Inflammatory macrophage treated with lipopolysaccharide for 1 hour (primary cell): ENCODE results near the gene HSCB.
"Not testable (repeated sequence)": the region's sequence is repeated elsewhere in the genome, so short reads cannot be mapped to it uniquely, and the experiment has no call there.

ENCODE experiments used
- DNase-seq, 2 donors: peaks; one replicate each; pipeline ENCODE4 v3.0.0-alpha.2; 2020 to 2022

HSCB gene

DNA sequence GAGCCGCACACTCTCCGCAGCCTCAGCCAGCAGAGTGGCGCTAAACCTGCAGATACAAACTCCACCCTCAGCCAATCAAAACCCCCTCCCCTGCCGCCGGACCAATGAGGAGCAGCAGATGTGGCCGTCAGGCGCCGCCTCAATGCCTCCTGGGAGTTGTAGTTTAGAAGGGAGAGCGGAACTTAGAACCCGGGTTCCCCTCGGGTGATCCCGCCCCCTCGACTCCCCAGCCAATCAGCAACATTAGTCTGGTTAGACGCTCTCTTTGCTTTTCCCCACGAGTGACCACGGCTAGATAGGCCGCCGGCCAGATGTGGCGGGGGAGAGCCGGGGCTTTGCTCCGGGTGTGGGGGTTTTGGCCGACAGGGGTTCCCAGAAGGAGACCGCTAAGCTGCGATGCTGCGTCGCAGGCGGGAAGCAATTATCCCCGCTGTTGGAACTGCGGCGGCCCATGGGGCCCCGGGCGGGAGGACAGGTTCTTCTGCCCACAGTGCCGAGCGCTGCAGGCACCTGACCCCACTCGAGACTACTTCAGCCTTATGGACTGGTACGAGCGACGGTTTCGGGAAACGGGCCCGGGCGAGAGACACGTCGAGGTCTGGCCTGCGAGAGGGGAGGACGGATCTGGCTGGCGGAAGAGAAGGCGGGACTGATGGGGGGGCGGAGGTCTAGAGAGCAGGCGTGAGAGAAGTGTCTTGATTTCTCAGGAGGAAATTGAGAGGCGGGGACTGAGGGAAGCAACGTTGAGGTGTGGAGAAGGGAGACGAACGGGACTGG is at the start of gene HSCB, which contains the start of gene CHEK2:
TSS of gene HSCB (plus strand) at position 255 of the 777 bp plus-strand sequence. CDS start at position 312, 57 bp downstream.
TSS of gene CHEK2 (minus strand) at position 36 of the 777 bp plus-strand sequence. CDS start 7,099 bp downstream, outside the sequence.
- DNase-seq = peak; percentile 98 to 99

GRCh38 chr22:28693041-28693760 is 48.6 kb upstream of the HSCB start:
- not testable (repeated sequence) for DNase-seq

DNA sequence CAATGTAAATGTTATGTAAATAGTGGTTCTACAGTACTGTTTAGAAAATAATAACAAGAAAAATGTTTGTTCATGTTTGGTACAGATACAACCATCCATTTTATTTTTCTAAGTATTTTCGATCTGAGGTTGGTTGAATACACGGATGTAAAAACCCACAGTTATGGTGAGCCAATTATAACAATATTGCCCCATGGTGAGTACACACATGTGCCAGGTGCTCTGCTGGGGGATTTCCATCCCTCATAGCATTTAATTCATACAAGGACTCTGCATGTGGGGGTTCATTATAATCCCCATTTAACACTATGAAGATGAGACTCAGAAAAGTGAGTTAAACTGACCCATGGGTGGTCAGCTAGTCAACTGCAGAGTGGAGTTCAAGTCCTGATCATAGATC is 38.9 kb upstream of the HSCB start:
- DNase-seq = no peak

DNA sequence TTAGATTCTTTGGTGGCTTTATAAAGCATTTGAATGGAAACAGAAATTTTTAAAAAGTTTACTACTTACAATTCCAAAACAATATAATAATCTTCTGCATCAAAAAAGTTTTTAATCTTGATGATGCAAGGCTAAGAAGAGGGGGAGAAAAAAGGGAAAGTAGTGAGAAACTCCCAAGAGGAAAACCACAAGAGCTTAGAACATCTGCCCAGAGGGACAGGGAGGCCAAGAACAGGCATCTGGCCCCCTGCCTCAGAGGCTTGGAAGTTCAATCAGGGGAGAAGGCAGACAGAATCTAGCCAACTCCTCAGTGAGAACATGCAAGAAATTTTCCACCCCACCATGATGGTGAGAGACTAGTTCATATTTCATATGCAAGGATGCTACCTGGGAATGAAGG is 38.4 kb upstream of the HSCB start:
- DNase-seq = no peak

DNA sequence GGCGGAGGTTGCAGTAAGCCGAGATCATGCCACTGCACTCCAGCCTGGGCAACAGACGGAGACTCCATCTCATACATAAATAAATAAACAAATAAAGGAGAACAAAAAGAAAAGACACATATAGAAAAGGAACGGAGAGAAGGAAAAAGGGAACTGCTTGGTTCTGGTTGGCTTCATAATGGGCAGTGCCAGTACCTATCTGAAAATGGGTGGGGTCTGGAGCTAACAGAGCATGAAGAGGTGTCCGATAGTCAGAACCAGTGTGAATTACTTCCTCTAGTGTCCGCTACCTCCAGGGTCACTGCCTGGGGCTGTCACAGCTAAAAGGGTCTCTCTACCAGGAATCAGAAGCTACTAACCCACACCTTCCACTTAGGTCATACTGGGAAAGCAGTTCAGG is 35.0 kb upstream of the HSCB start:
- DNase-seq = no peak

DNA sequence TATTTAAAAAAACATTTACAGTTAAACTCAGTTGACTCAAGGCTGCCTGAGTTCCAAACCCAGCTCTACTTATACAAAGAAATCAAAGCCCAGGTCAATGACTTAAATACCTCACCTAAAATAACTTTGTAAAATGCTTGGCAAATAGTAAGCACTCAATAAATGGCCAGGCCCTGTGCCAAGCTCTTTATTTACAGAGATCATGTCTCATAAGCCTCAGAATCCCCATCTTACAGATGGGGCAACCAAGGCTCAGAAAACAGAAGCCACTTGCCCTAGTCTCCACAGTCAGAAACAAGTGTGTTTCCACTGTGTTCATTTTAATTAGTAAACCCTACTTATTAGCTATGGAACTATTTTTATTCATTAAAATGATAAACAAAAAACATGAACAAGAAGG is 31.7 kb upstream of the HSCB start:
- no peak for DNase-seq

DNA sequence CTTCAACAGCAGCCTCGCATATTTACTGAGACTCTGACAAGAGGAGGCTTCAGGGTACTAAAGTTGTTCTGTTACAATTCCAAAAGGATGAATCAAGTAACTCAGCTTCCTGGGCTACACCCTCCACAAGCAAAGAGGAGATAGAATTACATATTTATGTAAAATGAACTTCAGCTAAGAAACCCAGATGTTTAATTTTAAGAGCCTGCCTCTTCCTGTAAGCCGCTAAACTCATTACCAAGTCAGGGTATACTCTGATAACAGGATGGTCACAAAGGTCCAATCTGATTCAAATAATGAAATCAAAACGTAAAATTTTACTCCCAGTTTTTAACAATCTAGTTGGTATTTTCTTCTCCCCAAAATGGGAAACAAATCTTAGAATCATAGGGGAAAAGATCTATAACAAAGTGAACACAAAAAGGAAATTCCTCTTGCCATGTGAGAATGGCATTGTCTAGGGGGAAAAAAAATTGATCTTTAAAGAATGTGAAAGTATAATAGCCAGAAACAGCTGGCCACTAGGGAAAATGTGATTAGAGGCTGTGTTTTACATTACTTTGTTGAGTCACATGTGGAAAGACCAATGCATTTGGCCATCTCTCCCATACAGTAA is 31.2 kb upstream of the HSCB start:
- no peak for DNase-seq

- DNase-seq = no peak
These were observed 30.5 kb upstream of the HSCB start for GRCh38 chr22:28711341-28711740.

GRCh38 chr22:28711820-28712777 is 29.7 kb upstream of the HSCB start:
- peak; percentile 10 to 41 for DNase-seq

DNA sequence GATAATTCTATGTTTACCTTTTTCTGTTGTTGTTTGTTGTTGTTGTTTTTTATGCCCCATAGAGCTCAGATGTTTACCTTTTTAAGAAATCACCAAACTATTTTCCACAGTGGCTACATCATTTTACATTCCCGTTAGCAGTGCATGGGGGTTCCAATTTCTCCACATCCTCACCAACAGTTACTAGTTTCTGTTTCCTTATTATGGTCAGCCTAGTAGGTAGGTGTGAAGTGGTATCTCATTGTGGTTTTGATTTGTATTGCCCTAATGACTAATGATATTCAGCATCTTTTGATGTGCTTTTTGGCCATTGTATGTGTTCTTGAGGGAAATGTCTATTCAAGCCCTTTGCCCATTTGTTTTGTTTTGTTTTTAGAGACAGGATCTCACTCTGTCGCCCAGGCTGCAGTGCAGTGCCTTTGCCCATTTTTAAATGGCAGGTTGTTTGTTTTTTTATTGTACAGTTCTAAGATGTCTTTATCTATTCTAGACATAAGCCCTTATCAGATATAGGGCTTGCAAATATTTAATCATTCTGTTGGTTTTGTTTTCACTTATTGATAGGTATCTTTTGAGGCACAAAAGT is 27.7 kb upstream of the HSCB start:
- no peak for DNase-seq

- no peak for DNase-seq
These were observed 26.2 kb upstream of the HSCB start for GRCh38 chr22:28715611-28716010.

- DNase-seq = no peak
These were observed 25.2 kb upstream of the HSCB start for GRCh38 chr22:28716686-28717085.

- no peak for DNase-seq
These were observed 23.8 kb upstream of the HSCB start for GRCh38 chr22:28718044-28718443.

- no peak for DNase-seq
These were observed 13.8 kb upstream of the HSCB start for GRCh38 chr22:28728002-28728401.

- DNase-seq = peak; percentile 53 to 71
These were observed 13.1 kb upstream of the HSCB start for GRCh38 chr22:28728621-28729313.

- DNase-seq = peak; percentile 16 to 35
These were observed 11.7 kb upstream of the HSCB start for GRCh38 chr22:28730179-28730578.

- no peak for DNase-seq
These were observed 7.4 kb upstream of the HSCB start for GRCh38 chr22:28734393-28734792.

DNA sequence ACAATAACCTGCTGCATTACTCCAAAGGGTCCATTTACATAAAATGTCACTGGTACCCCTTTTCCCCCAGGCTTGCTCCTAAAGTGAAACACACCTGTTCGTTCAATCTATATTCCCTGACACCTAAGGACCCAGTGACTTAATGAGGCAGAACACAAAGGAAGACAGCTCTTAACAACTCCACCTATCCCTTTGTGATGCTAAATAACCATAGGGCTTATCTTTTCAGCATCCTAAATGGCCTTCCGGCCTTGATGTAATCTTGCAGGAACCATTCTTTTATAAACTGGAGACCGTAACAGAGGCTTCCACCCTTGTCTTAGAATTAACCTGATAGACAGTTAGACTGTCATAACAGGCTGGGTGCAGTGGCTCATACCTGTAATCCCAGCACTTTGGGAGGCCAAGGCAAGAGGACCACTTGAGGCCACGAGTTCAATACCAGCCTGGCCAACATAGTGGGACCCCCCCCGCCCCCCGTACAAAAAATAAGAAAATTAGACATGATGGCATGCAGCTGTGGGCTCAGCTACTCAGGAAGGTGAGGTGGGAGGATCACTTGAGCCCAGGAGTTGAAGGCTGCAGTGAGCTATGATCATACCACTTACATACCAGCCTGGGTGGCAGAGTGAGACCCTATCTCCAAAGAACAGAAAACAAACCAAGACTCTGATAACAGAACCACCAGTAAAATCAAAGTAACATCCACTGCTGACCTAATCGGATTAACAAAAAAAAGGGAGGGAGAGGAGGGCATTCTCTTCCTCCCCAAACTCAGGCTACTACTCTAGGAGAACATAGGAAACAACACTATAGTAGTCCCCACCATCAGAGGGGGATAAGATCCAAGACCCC is 5.3 kb upstream of the HSCB start:
- DNase-seq = no peak

DNA sequence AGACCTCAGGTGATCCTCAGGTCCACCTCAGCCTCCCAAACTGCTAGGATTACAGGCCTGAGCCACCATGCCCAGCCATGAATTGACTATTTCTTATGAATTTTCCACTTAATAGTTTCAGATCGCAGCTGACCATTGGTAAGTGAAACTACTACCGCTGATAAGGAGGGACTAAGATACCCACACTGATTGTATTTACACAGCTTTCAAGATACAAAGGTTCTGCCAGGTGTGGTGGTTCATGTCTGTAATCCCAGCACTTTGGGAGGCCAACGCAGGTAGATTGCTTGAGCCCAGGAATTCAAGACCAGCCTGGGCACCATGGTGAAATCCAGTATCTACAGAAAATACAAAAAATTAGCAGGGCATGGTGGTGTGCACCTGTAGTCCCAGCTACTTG is 4.1 kb upstream of the HSCB start:
- DNase-seq = no peak

- DNase-seq = not testable (repeated sequence)
These were observed 3.0 kb upstream of the HSCB start for GRCh38 chr22:28738876-28739275.
